ENCODE data around the gene CECR2. TPM values are rescaled to one million over a fixed set of nuclear protein-coding genes. Genes with fewer than 3 reads are reported as not detected.
A peak's percentile ranks its signal among the peaks of the same experiment; 100 is the strongest.

Gene CECR2
- total and polyA plus RNA-seq, 7 donors, result 1.7 to 24.1 (median 19.6) TPM

DNA sequence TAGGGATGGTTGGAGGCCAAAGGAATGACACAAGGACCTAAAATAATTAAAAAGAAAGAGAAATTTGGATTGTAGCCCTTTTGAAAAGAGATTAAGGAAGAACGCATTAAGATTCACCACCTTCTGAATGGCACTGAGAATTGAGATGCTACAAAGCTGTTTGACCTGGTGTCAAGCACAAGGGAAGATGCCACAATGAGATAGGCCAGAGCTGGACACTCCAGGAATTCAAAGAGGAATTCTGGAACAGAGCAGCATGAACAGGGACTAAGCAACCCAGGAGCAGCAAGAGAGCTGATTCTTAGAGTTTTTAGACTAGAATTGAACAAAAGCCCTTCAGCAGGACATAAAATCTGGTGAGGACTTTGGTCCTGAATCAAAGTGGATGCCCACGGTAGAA lies 11.6 kb upstream of the CECR2 start:
- H3K27ac ChIP-seq, result no peak overlapping the region
- no peak for TF ChIP-seq CTCF (IDR thresholded peaks at IDR 0.05)
- intact Hi-C loops (cut with DNase I), result no loop called here
- ATAC-seq, result no peak
- no peaks in the 10 kb centered on the region for H3K9me3 ChIP-seq
- no peaks in the 10 kb centered on the region for H3K4me1 ChIP-seq
- no peaks in the 10 kb centered on the region for H3K36me3 ChIP-seq (ENCODE audit: insufficient read depth in 1 of 2, low read depth in 1 of 2)
- no peaks in the 10 kb centered on the region for H3K27me3 ChIP-seq (ENCODE audit: insufficient read depth in 3 of 3, low read length in 2 of 3)
- no peak for DNase-seq
- H3K4me3 ChIP-seq, result no peak overlapping the region
- 82 to 94% (median 85%) methylated on average over 2 of the region's 2 CpGs for WGBS, 3 donors

GRCh38 chr22:17358415-17358814 lies 10.8 kb upstream of the CECR2 start:
- H3K4me3 ChIP-seq, result no peak overlapping the region
- H3K27ac ChIP-seq, result no peak overlapping the region
- WGBS, 3 donors, result 62 to 74% (median 65%) methylated on average over 9 of the region's 9 CpGs
- DNase-seq, result no peak
- H3K9me3 ChIP-seq, result no peaks in the 10 kb centered on the region
- no peaks in the 10 kb centered on the region for H3K27me3 ChIP-seq (ENCODE audit: insufficient read depth in 3 of 3, low read length in 2 of 3)
- intact Hi-C loops (cut with DNase I), result no loop called here
- TF ChIP-seq CTCF (IDR thresholded peaks at IDR 0.05), result no peak
- H3K36me3 ChIP-seq (ENCODE audit: insufficient read depth in 1 of 2, low read depth in 1 of 2), result no peaks in the 10 kb centered on the region
- no peak for ATAC-seq
- H3K4me1 ChIP-seq, result no peaks in the 10 kb centered on the region

- Histone ChIP-seq H3K4me1 (no peaks in the 10 kb centered on the region), H3K36me3 (ENCODE audit: insufficient read depth in 1 of 2, low read depth in 1 of 2) (no peaks in the 10 kb centered on the region), H3K27ac (no peak overlapping the region), H3K4me3 (no peak overlapping the region), H3K9me3 (no peaks in the 10 kb centered on the region), H3K27me3 (ENCODE audit: insufficient read depth in 3 of 3, low read length in 2 of 3) (no peaks in the 10 kb centered on the region)
- 72 to 75% (median 73%) methylated on average over 4 of the region's 4 CpGs for WGBS, 3 donors
- intact Hi-C loops (cut with DNase I), result no loop called here
- DNase-seq, result no peak
- TF ChIP-seq CTCF (IDR thresholded peaks at IDR 0.05), result no peak
- ATAC-seq, result peak in 1 of 4 donors; percentile 38
These were observed 9.8 kb upstream of the CECR2 start for GRCh38 chr22:17359501-17359900.

DNA sequence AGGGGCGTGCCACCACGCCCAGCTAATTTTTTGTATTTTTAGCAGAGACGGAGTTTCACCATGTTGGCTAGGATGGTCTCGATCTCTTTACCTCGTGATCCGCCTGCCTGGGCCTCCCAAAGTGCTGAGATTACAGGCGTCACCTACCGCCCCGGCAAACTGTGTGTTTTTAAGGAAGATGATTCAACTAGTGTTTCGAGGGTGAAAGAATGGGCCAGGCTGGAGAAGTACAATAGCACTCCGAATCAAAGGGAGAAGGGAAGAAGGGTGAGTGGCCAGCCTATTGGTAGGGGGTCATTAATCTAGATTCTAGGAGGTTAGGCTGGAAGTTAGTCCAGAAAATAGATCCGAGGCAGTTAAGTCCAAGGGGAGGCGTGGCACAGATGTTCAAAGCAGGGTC lies 2.9 kb upstream of the CECR2 start:
- intact Hi-C loops (cut with DNase I), result loop anchor here (5.0 kb wide), 2 partner anchors 126 to 136 kb away; no protein-coding TSS in a partner anchor
- Histone ChIP-seq H3K36me3 (ENCODE audit: insufficient read depth in 1 of 2, low read depth in 1 of 2) (no peaks in the 10 kb centered on the region), H3K9me3 (no peaks in the 10 kb centered on the region), H3K27me3 (ENCODE audit: insufficient read depth in 3 of 3, low read length in 2 of 3) (no peaks in the 10 kb centered on the region), H3K27ac (peak overlapping the region; percentile 99), H3K4me3 (no peak overlapping the region), H3K4me1 (peaks cover 15% of the 10 kb centered on the region)
- WGBS, 3 donors, result 85 to 89% (median 87%) methylated on average over 13 of the region's 13 CpGs
- ATAC-seq (no peak), DNase-seq (no peak)
- TF ChIP-seq CTCF (IDR thresholded peaks at IDR 0.05), result no peak

- WGBS, 3 donors, result 19 to 45% (median 23%) methylated on average over 11 of the region's 11 CpGs
- intact Hi-C loops (cut with DNase I), result loop anchor here (5.0 kb wide), 2 partner anchors 125 to 135 kb away; no protein-coding TSS in a partner anchor
- H3K9me3 ChIP-seq, result no peaks in the 10 kb centered on the region
- H3K36me3 ChIP-seq (ENCODE audit: insufficient read depth in 1 of 2, low read depth in 1 of 2), result no peaks in the 10 kb centered on the region
- ATAC-seq (peak; percentile 19 to 48 (median 40)), DNase-seq (peak; percentile 51 to 75)
- peak; percentile 51 for TF ChIP-seq CTCF (IDR thresholded peaks at IDR 0.05)
- no peaks in the 10 kb centered on the region for H3K27me3 ChIP-seq (ENCODE audit: insufficient read depth in 3 of 3, low read length in 2 of 3)
- peak overlapping the region; percentile 92 for H3K4me3 ChIP-seq
- peaks cover 19% of the 10 kb centered on the region for H3K4me1 ChIP-seq
- H3K27ac ChIP-seq, result peak overlapping the region; percentile 99
These were observed 2.4 kb upstream of the CECR2 start for GRCh38 chr22:17366830-17367229.
